Stomach (tissue), 19 donors: ENCODE results near the gene ALDH1L2. TPM values are rescaled to one million over a fixed set of nuclear protein-coding genes. Genes with fewer than 3 reads are reported as not detected.

Experiments used
- DNase-seq, 2 donors: peaks; one replicate each; pipeline versions ENCODE4 v3.0.0 to v3.0.0-alpha.2; 2013 to 2019
- H3K27ac ChIP-seq, 5 donors: fragments of 200-600 bp in 4 of 5; sonication (generic) in 4 of 5; one replicate each; pipeline ENCODE4 v1.5.1; 2013 to 2019; ENCODE audit warnings: mild to moderate bottlenecking in 1 of 5, moderate library complexity in 1 of 5
- H3K27me3 ChIP-seq, 3 donors: fragments of 200-600 bp; sonication (generic); one replicate each; pipeline ENCODE4 v1.5.1; 2017 to 2019; ENCODE audit warnings: mixed run types in 1 of 3
- H3K36me3 ChIP-seq, 4 donors: fragments of 200-600 bp; sonication (generic); 1 replicate in 3 of 4; 2 replicates in 1 of 4; pipeline ENCODE4 v1.5.1; 2016 to 2019
- H3K4me1 ChIP-seq, 4 donors: fragments of 200-600 bp; sonication (generic); one replicate each; pipeline ENCODE4 v1.5.1; 2016 to 2019
- H3K4me3 ChIP-seq, 4 donors: fragments of 200-600 bp; sonication (generic) in 3 of 4; one replicate each; pipeline ENCODE4 v1.5.1; 2016 to 2019; ENCODE audit warnings: mild to moderate bottlenecking in 1 of 4
- H3K9me3 ChIP-seq, 4 donors: fragments of 200-600 bp; sonication (generic); one replicate each; pipeline ENCODE4 v1.5.1; 2016 to 2019
- CTCF ChIP-seq, 7 experiments: fragments of 450-650 bp in 4 of 7; fragments of 200-600 bp in 3 of 7; sonication (generic) in 3 of 7; IDR thresholded peaks; one replicate each; pipeline ENCODE4 v1.5.1; 2016 to 2019; ENCODE audit warnings: antibody characterized with exemption in 7 of 7, control low read depth in 2 of 7, mild to moderate bottlenecking in 1 of 7
- EP300 ChIP-seq: sonication (generic); formaldehyde crosslinking; IDR thresholded peaks from one replicate; pipeline ENCODE4 v1.6.1; 2017; ENCODE audit warnings: antibody characterized with exemption
- POLR2A ChIP-seq, 4 donors: fragments of 450-650 bp; IDR thresholded peaks; one replicate each; pipeline ENCODE4 v1.6.1; 2016; ENCODE audit warnings: antibody characterized with exemption in 4 of 4, control low read depth in 2 of 4, mild to moderate bottlenecking in 1 of 4, moderate library complexity in 1 of 4
- POLR2AphosphoS5 ChIP-seq, 3 donors: sonication (generic); formaldehyde crosslinking; IDR thresholded peaks; one replicate each; pipeline ENCODE4 v1.6.1; 2016; ENCODE audit warnings: antibody characterized with exemption in 3 of 3
- WGBS, 5 donors: extraction: QIAGEN DNeasy Blood & Tissue Kit in 3 of 5; methylation state at CpG; one replicate each; pipeline versions ENCODE4 v1.1.5 to v1.1.7; 2013 to 2018; 5-methylcytosine and 5-hydroxymethylcytosine counted together
- intact Hi-C: fragments of 100-400 bp; cut with DNase I; formaldehyde crosslinking; loops from one replicate; pipeline ENCODE4 v1.15.1; 2023; ENCODE audit warnings: low total_unique reads
- long read RNA-seq, 10 donors: transcript quantifications; one replicate each; lab custom pipeline, GENCODE V29; 2026
- polyA plus RNA-seq, 3 donors: library from polyadenylated mRNA; stranded (reverse); fragments of 200-250 nt; gene quantifications; one replicate each; pipeline ENCODE4 v1.2.3, GENCODE V29; 2013
- total RNA-seq, 5 donors: library from RNA; depleted of rRNA; stranded (reverse); fragments of >200 nt; gene quantifications; one replicate each; pipeline versions ENCODE4 v1.1.0 to v1.2.3, GENCODE V29; 2014 to 2016
- donor health status: healthy with polysubstance abuse.
- donor health status: Bipolar disorder and iron deficiency.
- donor health status: healthy.

ALDH1L2 gene
- 1 to 10 TPM in 3 of 5 donors, under 1 TPM in 2; 0.58 to 8.9 (median 2.6) TPM for total RNA-seq
- polyA plus RNA-seq = 1 to 10 TPM in 2 of 3 donors, under 1 TPM in 1; 0.61 to 2.2 (median 1.2) TPM
- long read RNA-seq, donor 1 = 0 reads
- long read RNA-seq, donor 2 = 0 reads
- long read RNA-seq, donor 3 = 0 reads
- long read RNA-seq, donor 4 = 0 reads
- long read RNA-seq, donor 5 = 0 reads
- long read RNA-seq, donor 6 = 0 reads
- long read RNA-seq, donor 7, full-length matches to known transcripts = 1 of 1 reads
- long read RNA-seq, donor 7, partial matches to known transcripts = 0 of 1 reads
- long read RNA-seq, donor 7, other reads (novel, unspliced or antisense) = 0 of 1 reads
- long read RNA-seq, donor 8 = 0 reads
- long read RNA-seq, donor 9 = 0 reads
- long read RNA-seq, donor 10 = 0 reads

- Histone ChIP-seq H3K27me3 (no peaks in the 10 kb centered on the region), H3K9me3 (no peaks in the 10 kb centered on the region), H3K4me1 (peaks cover 7 to 25% (median 18%) of the 10 kb centered on the region in 4 donors), H3K36me3 (no peaks in the 10 kb centered on the region), H3K4me3 (peak within 1 kb of the TSS; percentile 51 to 65 (median 58)), H3K27ac (peak within 1 kb of the TSS; percentile 39 to 68 (median 64))
- peak; percentile 88 for DNase-seq
- TF ChIP-seq POLR2A (IDR thresholded peaks at IDR 0.05) = no peak
- TF ChIP-seq EP300 = no peak
- no peak for TF ChIP-seq CTCF (IDR thresholded peaks at IDR 0.05)
- TF ChIP-seq POLR2AphosphoS5 (IDR thresholded peaks at IDR 0.05) = peak in 1 of 3 donors; percentile 50
- 23 to 46% (median 36%) methylated on average over 35 to 75 of the region's 75 CpGs for WGBS, 5 donors
- intact Hi-C loops = no loop called here
Measured at GRCh38 chr12:105084251-105085250, at the start of gene ALDH1L2. TSS of gene ALDH1L2 (minus strand) at chr12:105084458. CDS start at chr12:105084436, 22 bp downstream.

GRCh38 chr12:105120551-105120950 is 36.3 kb upstream of the ALDH1L2 start:
- DNase-seq = no peak
- H3K27me3 ChIP-seq = no peaks in the 10 kb centered on the region
- intact Hi-C loops = no loop called here
- TF ChIP-seq POLR2AphosphoS5 (IDR thresholded peaks at IDR 0.05) = no peak
- TF ChIP-seq EP300 = no peak
- TF ChIP-seq CTCF (IDR thresholded peaks at IDR 0.05) = no peak
- no peak for TF ChIP-seq POLR2A (IDR thresholded peaks at IDR 0.05)
- H3K9me3 ChIP-seq = no peaks in the 10 kb centered on the region
- H3K4me3 ChIP-seq = no peak overlapping the region
- H3K36me3 ChIP-seq = peaks cover 56 to 100% (median 100%) of the 10 kb centered on the region in 4 donors
- H3K4me1 ChIP-seq = no peaks in the 10 kb centered on the region
- no peak overlapping the region for H3K27ac ChIP-seq
- WGBS, 5 donors = 72 to 86% (median 77%) methylated on average over 2 of the region's 2 CpGs

GRCh38 chr12:105116969-105117368 is 32.7 kb upstream of the ALDH1L2 start:
- DNase-seq = no peak
- peaks cover 0 to 20% (median 6%) of the 10 kb centered on the region in 4 donors for H3K4me1 ChIP-seq
- TF ChIP-seq POLR2AphosphoS5 (IDR thresholded peaks at IDR 0.05) (no peak), POLR2A (IDR thresholded peaks at IDR 0.05) (no peak), EP300 (no peak)
- no peak overlapping the region for H3K27ac ChIP-seq
- no peak overlapping the region for H3K4me3 ChIP-seq
- 76 to 87% (median 80%) methylated on average over 1 of the region's 1 CpG for WGBS, 5 donors
- peaks cover 41 to 88% (median 86%) of the 10 kb centered on the region in 4 donors for H3K36me3 ChIP-seq
- intact Hi-C loops = no loop called here
- no peaks in the 10 kb centered on the region for H3K27me3 ChIP-seq
- H3K9me3 ChIP-seq = no peaks in the 10 kb centered on the region

GRCh38 chr12:105113094-105113493 is 28.8 kb upstream of the ALDH1L2 start:
- Histone ChIP-seq H3K27ac (no peak overlapping the region), H3K27me3 (no peaks in the 10 kb centered on the region), H3K36me3 (peaks cover 25 to 53% (median 49%) of the 10 kb centered on the region in 4 donors), H3K9me3 (no peaks in the 10 kb centered on the region), H3K4me1 (peaks cover 18 to 57% (median 36%) of the 10 kb centered on the region in 4 donors), H3K4me3 (no peak overlapping the region)
- WGBS, 5 donors = 86 to 94% (median 91%) methylated on average over 3 of the region's 3 CpGs
- TF ChIP-seq POLR2A (IDR thresholded peaks at IDR 0.05) (no peak), POLR2AphosphoS5 (IDR thresholded peaks at IDR 0.05) (no peak), CTCF (IDR thresholded peaks at IDR 0.05) (no peak), EP300 (no peak)
- intact Hi-C loops = no loop called here
- DNase-seq = no peak
